ENCODE data around the gene SON.
A peak's percentile ranks its signal among the peaks of the same experiment; 100 is the strongest.
"Not testable (repeated sequence)": the region's sequence is repeated elsewhere in the genome, so short reads cannot be mapped to it uniquely, and the experiment has no call there.

SON gene

GRCh38 chr21:33584455-33584854, 41.6 kb downstream of the SON start:
- no peak for DNase-seq

DNA sequence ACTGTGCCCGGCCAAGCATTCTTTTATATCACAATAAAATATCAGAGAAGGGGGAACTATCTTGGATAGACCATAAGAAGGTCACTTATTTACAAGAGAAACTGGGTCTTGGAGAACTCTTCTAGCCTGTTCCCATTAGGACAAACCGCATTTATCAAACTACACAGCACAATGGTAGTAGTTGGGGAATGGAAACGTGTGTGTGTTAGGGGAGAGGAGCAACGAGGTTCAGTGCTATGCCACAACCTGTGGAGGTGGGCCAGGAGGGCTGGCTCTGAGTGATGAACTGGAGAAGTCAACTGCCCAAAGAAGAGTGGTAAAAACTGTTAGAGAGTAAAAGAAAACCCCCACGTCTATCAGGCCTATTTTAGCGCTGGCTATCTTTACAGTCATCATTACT, 44.1 kb downstream of the SON start:
- DNase-seq = no peak

DNA sequence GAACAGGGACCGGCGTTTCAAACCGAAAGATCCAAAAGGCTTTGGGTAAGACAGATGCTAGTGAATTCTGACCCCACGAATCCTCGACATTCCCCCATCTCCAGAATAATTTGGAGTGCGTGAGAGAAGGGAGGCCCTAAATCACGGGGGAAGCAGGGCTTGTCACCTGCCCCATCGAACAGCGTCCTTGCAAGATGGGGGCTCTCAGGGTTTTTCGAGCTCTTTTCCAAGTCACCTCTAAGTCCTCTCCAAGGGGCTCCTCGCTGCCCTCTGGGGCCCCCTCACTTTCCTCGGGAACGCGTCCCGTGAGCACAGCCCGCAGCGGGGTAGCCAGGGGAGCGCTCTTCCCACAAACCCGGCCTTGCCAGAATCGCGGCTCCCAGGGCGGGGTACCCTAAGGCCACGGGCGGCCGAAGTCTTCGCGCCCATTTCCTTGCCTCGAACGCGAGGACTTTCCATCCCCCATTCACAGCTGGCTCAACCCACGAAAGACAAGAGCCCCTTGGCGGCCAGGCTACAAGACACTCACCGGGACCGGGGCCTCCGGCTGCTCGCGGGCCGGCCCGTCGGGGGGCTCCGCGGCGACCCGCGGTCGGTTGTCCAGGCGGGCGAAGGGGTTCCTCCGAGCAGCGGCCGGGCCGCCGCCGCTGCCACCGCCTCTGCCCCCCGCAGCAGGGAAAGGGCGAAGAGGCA, 45.1 kb downstream of the SON start:
- DNase-seq = peak; percentile 37

GRCh38 chr21:33588485-33589335, 45.9 kb downstream of the SON start, which contains the start of gene DONSON:
Gene DONSON, minus strand, starts transcription at chr21:33588684. Its CDS starts 43 bp downstream, at chr21:33588641.
- DNase-seq = peak; percentile 84

DNA sequence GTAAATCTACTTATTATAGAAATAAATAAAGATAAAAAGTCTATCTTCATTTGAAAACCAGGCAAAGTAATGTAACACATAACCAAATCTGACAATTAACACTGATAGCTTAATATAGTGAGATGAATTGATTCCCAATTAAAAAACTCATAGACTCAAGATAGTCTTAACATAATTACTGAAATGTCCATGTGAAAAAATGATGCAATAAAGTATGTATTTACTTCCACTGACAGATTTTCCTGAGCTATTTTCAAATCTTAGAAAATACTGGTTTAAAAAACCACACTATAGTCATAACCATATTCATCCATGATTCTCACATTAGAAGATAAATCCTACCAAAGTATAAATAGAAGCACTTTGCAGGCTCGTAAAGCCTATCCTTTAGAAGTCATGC, 55.2 kb downstream of the SON start:
- DNase-seq = no peak

GRCh38 chr21:33608559-33608958, 65.7 kb downstream of the SON start:
- no peak for DNase-seq

DNA sequence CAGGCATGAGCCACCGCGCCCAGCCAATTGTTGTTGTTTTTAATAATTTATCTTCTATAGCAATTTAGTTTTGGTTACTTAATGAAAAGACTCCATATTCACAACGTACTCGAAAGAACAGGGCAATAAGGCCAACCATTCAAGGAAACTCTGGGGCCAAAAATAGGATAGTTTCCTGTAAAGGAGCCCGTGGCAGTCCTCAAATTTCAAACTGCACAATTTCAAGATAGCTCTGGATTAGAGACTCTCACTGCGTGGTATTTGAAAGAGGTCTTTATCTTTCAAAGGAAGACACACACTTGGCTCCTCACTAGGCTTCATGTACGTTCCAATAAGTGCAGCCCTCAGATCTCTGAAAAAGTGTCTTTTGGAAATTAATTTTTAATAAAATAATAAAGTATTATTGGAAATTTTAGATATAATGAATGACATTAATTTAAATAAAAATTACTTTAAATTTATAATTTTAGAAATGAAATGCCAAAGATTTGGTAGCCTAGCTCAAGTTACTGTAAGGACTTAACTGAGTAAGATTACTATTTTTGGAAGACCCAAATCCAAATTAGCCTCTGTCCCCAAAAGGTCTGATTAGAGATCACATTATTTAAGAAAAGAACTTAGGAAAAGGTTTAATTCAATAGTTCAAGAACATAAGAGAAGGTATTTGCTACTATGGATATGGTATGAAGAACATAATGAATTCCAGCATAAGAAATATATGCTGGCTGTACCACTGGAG, 68.3 kb downstream of the SON start:
- no peak for DNase-seq

GRCh38 chr21:33617565-33617964, 74.7 kb downstream of the SON start:
- not testable (repeated sequence) for DNase-seq

- DNase-seq = no peak
Observed at GRCh38 chr21:33618407-33618806, 75.6 kb downstream of the SON start.

DNA sequence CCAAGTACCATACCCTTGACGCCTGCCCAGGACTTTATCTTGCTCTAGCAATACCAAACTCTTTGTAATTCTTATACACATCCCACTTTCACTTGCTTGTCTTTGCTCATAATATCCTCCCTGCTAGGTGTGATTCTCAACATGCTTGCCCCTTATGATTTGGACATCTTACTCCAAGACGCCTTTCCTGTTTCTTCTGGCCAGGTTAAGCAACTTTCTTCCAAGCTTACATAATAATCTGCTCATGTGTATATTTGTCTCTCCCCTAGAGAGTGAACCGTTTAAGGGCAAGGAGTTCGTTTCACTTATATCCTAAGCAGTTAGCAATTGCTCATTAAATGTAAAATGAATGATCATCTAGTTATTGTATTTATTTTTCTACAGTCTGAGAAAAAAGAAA, 76.9 kb downstream of the SON start:
- DNase-seq = no peak

GRCh38 chr21:33622253-33622652, 79.4 kb downstream of the SON start:
- DNase-seq = no peak

DNA sequence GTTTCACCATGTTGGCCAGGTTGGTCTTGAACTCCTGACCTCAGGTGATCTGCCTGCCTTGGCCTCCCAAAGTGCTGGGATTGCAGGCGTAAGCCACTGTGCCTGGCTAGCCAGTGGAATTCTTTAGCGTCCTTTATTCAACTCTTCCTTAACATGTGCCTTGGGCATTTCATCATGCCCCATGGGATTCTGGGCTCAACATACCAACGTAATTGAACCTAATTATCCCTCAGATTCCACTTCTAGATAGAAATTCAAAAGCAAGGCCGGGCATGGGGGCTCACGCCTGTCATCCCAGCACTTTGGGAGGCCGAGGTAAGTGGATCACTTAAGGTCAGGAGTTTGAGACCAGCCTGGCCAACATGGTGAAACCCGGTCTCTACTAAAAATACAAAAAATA, 83.3 kb downstream of the SON start:
- DNase-seq = not testable (repeated sequence)
